Skin epidermis (tissue), 12 donors: ENCODE measurements around the gene EYS.
"Not testable (repeated sequence)": the region's sequence is repeated elsewhere in the genome, so short reads cannot be mapped to it uniquely, and the experiment has no call there.

Experiments used
- H3K27ac ChIP-seq, 21 experiments: fragments of 200-600 bp; sonication (generic) in 11 of 21; one replicate each; pipeline ENCODE4 v1.5.0; 2020; ENCODE audit warnings: mild to moderate bottlenecking in 3 of 21, inconsistent platforms in 2 of 21, moderate library complexity in 2 of 21
- H3K4me3 ChIP-seq, 7 experiments: fragments of 200-600 bp; sonication (generic) in 2 of 7; one replicate each; pipeline ENCODE4 v1.5.0; 2020; ENCODE audit warnings: inconsistent platforms in 2 of 7, mild to moderate bottlenecking in 2 of 7, moderate library complexity in 1 of 7

Gene EYS

GRCh38 chr6:64459411-64459944 lies 1247.5 kb downstream of the EYS start:
- H3K27ac ChIP-seq = no peak overlapping the region

GRCh38 chr6:64448101-64448500 lies 1258.9 kb downstream of the EYS start:
- not testable (repeated sequence) for H3K4me3 ChIP-seq, H3K27ac ChIP-seq

More at GRCh38 chr6:64459411-64459944, 1247.5 kb downstream of the EYS start:
- no peak overlapping the region for H3K4me3 ChIP-seq

- no peak overlapping the region for H3K27ac ChIP-seq
- H3K4me3 ChIP-seq = no peak overlapping the region
Observed at GRCh38 chr6:64445038-64445437, 1262.0 kb downstream of the EYS start.

- Histone ChIP-seq H3K27ac (no peak overlapping the region), H3K4me3 (no peak overlapping the region)
Observed at GRCh38 chr6:64439274-64439673, 1267.8 kb downstream of the EYS start.

- no peak overlapping the region for H3K27ac ChIP-seq
Observed at GRCh38 chr6:64437996-64438395, 1269.0 kb downstream of the EYS start.

DNA sequence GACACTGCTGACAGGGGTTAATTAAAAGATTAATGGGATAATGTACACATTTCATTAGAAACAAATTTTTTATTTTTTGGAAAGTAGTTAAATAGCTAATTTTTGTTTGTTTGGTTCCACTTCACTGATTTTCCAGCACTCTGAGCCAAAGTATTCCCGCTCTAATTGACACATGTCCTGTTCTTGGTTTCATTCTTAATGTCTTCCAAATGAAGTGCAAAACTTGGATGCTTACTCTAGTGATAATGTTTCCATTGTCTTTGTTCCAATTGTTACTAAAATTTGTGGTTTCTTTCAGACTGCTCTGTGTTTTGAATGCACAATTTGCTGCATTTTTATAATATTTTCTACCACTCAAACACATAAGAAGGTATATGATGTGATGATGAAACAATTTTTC lies 1277.1 kb downstream of the EYS start:
- Histone ChIP-seq H3K4me3 (no peak overlapping the region), H3K27ac (no peak overlapping the region)

More at GRCh38 chr6:64437996-64438395, 1269.0 kb downstream of the EYS start:
- H3K4me3 ChIP-seq = no peak overlapping the region

DNA sequence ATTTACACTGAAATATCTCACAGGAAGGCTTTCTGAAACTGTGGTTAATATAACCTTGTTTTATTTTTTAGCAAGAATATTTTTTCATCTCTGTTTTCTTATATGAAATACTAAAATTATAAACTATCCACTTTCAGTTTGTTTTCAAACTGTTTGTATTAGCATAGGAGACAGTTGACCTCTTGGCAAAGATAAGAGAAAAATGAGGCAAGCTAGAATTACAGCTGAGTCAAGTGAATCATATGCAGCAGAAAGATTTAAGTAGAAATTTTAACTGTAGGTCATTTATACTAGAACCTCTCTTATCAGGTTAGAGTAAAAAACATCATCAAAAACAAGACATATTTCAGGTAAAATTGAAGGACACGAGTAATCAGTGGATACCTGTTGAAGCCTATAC lies 1278.8 kb downstream of the EYS start:
- Histone ChIP-seq H3K4me3 (no peak overlapping the region), H3K27ac (no peak overlapping the region)

GRCh38 chr6:64415926-64416325 lies 1291.1 kb downstream of the EYS start:
- H3K4me3 ChIP-seq = no peak overlapping the region
- no peak overlapping the region for H3K27ac ChIP-seq

- H3K27ac ChIP-seq = peak overlapping the region in 1 of 21 experiments; percentile 11
Observed at GRCh38 chr6:64411226-64411625, 1295.8 kb downstream of the EYS start.

GRCh38 chr6:64409948-64410347 lies 1297.1 kb downstream of the EYS start:
- no peak overlapping the region for H3K27ac ChIP-seq
- no peak overlapping the region for H3K4me3 ChIP-seq

More at GRCh38 chr6:64411226-64411625, 1295.8 kb downstream of the EYS start:
- no peak overlapping the region for H3K4me3 ChIP-seq

DNA sequence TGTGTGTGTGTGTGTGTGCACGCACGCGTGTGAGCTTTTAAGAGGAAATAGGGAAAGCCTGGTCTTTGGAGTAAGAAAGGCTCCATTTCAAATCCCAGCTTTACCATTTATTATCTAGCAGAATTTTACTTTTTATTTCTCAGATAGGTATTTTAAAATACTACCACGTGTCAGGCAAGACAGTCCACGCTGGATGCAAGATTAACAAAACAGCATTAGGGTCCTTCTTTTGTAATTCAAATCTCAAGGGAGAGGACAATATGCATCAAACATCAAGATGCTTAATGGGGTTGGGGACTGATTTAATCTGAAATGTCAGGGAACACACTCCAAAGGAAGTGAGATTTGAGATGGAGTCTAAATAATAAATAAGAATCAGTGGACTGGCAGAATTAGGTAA lies 1302.6 kb downstream of the EYS start:
- H3K27ac ChIP-seq = no peak overlapping the region
- H3K4me3 ChIP-seq = no peak overlapping the region

GRCh38 chr6:64383277-64383676 lies 1323.7 kb downstream of the EYS start:
- H3K4me3 ChIP-seq = no peak overlapping the region
- no peak overlapping the region for H3K27ac ChIP-seq

DNA sequence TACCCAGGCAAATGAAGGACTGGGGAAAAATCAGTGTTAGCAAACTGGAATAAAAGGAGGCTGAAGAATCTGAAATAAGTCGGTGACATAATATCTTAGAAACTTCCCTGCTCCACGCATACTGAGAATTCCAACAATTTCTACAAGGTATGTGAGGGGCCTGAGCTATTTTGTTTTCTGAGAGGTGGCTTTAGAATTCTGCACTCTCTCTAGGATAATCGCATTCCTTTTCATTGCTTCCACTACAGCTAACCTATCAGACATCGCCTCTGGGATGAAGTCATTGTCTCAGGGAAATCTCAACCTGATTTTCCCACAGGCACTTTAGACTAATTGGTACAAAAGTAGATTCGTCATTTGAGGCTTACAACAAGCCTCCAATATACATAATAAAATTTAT lies 1330.6 kb downstream of the EYS start:
- no peak overlapping the region for H3K4me3 ChIP-seq
- H3K27ac ChIP-seq = no peak overlapping the region

DNA sequence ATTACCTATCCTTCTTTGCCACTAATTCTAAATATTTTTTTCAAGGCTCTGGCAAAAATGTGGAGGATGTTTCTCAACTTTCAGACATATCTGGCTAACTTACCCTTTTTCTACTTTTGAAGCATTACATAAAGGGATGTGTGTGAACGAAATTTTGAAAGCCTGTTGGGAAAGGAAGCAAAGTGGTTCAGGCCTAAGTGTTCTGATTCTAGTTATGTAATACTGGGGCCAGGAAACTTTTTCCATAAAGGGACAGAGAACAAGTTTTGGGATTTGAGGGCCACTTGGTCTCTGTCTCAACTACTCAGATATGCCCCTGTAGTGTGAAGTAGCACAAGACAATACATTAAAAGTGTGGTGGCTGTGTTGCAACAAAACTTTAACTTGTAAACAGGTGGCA lies 1349.6 kb downstream of the EYS start:
- no peak overlapping the region for H3K27ac ChIP-seq

DNA sequence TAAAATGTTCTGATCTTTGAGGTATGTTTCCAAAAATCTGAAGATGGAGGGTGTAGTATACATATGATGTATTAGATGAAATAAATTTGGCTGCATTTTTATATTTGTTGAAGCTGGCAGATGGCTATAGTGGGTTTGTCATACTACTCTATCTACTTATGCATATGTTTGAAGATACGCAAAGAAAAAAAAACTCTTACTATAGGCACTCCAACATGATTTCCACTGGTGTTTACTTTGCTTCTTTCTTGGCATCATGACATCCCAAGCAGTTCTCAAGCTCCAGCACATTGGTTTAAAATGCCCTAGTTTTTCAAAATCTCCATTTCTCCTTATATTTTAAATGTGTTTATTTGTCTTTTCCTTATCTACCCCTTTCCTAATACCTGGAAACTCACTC lies 1359.6 kb downstream of the EYS start:
- H3K4me3 ChIP-seq = no peak overlapping the region
- H3K27ac ChIP-seq = no peak overlapping the region

More for the DNA sequence above, 1349.6 kb downstream of the EYS start:
- no peak overlapping the region for H3K4me3 ChIP-seq

DNA sequence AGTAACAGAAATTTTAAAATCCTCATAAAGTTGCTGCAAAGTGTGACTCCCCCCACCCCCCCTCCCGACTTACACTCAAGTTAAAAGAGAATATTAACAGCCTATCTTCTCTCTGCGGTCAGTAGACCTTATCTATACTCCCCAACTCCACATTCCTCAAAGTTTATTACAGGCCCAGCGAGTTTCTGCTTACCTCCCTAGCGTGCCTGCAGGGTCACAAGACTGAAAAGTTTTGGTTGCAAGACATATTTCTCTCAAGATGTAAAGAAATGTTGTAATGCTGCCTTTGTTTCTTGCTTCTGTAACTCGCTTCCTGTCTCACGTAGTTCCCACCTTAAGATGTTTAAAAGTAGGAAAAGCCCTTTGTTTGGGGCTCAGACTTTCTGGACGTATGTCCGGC lies 1371.8 kb downstream of the EYS start:
- H3K27ac ChIP-seq = no peak overlapping the region
- H3K4me3 ChIP-seq = no peak overlapping the region

- no peak overlapping the region for H3K27ac ChIP-seq
- H3K4me3 ChIP-seq = no peak overlapping the region
Observed at GRCh38 chr6:64334636-64335035, 1372.4 kb downstream of the EYS start.

DNA sequence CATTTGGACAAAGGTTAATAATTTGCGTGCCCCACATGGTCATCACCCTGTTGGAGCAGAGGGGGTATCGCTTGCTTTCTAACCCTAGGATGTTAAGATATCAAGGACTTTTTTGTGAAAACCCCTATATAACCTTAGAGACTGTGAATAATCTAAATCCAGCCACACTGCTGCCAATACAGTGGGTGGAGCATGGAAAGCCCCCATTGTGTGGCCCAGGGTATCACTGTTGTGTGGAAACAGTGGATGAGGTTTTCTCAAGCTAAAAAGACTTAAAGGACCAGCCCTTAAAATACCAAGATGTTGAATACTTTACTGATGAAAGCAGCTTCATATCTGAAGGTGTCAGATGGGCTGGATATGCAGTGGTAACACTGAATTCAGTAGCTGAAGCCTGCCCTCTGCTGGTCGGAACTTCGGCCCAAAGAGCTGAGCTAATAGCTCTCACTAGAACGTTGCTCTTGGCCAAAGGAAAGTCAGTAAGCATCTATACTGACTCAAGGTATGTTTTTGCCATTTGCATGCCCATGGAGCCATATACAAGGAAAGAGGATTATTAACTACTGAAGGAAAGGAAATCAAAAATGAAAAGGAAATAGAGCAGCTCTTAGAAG lies 1376.2 kb downstream of the EYS start:
- H3K4me3 ChIP-seq = no peak overlapping the region
- no peak overlapping the region for H3K27ac ChIP-seq

GRCh38 chr6:64326939-64327338 lies 1380.1 kb downstream of the EYS start:
- no peak overlapping the region for H3K4me3 ChIP-seq
- H3K27ac ChIP-seq = no peak overlapping the region

DNA sequence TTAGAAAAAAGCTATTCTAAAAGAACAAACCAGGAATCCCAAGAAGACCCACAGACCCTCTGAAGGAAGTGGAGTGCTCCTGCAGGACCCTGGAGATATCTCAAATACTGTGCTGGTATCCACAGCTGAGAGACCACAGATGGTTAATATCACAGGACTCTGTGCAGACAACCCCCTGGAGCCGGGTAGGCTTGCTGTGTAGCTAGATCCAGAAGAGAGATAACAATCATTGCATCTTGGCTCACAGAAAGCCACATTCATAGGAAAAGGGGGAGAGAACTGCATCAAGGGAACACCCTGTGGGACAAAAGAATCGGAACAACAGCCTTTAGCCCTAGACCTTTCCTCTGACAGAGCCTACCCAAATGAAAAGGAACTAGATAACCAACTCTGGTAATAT lies 1381.9 kb downstream of the EYS start:
- no peak overlapping the region for H3K4me3 ChIP-seq

GRCh38 chr6:64310214-64310613 lies 1396.8 kb downstream of the EYS start:
- Histone ChIP-seq H3K27ac (no peak overlapping the region), H3K4me3 (no peak overlapping the region)

More for the DNA sequence above, 1381.9 kb downstream of the EYS start:
- no peak overlapping the region for H3K27ac ChIP-seq
